Astrocyte (in vitro differentiated cells and primary cell): ENCODE measurements around the gene TRPC4AP.

ENCODE experiments used
- CTCF ChIP-seq: IDR thresholded peaks from 2 replicates; pipeline ENCODE4 v1.5.1; 2011; ENCODE audit warnings: low read depth, mild to moderate bottlenecking, inconsistent platforms, low read length, moderate library complexity; ENCODE audit not compliant: insufficient read depth
- EZH2 ChIP-seq: IDR thresholded peaks from 2 replicates; pipeline ENCODE4 v1.6.1; 2012; ENCODE audit warnings: mild to moderate bottlenecking, low read length, inconsistent platforms; ENCODE audit not compliant: insufficient read depth

GRCh38 chr20:35020108-35020928 lies 72.3 kb downstream of the TRPC4AP start:
- TF ChIP-seq CTCF = no peak
- TF ChIP-seq EZH2 = no peak
